Stimulated activated CD4-positive, alpha-beta T cell treated with anti-CD3 and anti-CD28 coated beads, TNF-alpha, amount 100 ng/mL, for 4 hours (primary cell): ENCODE results near the gene NDUFAF4.
A peak's percentile ranks its signal among the peaks of the same experiment; 100 is the strongest.

Experiments
- DNase-seq, 3 experiments: peaks; one replicate each; pipeline ENCODE4 v3.0.0-alpha.2; 2020; ENCODE audit warnings: low read depth in 3 of 3

NDUFAF4 gene

DNA sequence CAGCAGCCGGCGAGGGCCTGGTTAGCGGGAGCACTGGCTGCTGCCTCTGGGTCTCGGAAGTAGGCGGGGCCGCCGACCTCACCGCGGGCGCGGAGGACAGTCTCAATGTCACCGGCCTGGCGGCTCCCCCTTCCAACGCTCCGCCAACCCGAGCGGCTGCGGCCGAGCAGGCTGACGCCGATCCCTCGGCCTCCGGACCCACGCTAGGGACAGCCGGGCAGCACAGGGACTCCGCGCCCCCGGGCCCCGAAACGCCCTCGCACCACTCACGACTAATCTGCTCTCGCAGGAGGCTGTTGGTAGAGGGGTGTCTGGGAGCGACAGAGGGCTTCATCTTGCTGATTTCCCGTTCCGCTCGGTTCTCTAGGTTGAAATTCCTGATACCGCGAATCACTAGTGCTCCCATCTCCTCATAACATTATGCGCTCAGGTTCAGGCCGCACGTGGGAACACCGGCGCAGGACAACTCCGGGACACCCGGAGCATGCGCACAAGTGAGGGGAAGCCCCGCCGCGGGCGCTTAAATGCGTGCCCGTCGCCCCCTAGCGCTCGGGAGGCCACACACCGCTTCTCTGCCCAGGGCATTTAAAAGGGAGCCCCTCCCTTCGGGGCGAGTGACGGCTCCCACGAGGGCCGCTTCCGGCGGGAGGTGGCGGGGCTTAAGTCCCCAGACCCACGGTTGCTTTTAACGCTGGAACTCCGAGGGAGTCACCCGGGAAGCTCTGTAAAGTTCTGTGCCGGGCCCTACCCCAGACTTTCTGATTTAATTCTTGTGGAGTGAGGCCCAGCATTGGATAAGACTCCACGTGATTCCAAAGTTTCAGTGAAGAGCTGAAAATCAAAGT is at the start of gene NDUFAF4:
Gene NDUFAF4, minus strand, starts transcription at position 496 of the 845 bp plus-strand sequence. Its CDS starts 90 bp downstream, at position 406.
- DNase-seq: peak; percentile 92 to 95 (median 93)

DNA sequence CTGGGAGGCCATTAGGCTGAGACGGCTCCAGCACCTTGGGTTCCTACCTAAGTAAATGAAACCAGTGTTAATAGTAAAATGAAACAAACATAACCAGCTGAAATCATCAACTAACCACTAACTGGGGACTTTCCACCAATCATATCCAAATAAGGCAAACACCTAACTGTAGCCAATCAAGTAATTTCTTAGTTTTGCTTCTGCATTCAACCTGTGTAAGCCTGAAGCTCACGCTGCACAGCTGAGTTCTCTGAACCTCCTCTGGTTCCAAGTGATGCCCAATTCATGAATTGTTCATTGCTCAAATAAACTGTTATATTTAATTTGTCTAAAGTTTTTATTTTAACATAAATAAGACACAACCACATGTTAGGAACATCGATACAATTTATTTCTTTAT is 49.4 kb upstream of the NDUFAF4 start:
- DNase-seq: no peak

DNA sequence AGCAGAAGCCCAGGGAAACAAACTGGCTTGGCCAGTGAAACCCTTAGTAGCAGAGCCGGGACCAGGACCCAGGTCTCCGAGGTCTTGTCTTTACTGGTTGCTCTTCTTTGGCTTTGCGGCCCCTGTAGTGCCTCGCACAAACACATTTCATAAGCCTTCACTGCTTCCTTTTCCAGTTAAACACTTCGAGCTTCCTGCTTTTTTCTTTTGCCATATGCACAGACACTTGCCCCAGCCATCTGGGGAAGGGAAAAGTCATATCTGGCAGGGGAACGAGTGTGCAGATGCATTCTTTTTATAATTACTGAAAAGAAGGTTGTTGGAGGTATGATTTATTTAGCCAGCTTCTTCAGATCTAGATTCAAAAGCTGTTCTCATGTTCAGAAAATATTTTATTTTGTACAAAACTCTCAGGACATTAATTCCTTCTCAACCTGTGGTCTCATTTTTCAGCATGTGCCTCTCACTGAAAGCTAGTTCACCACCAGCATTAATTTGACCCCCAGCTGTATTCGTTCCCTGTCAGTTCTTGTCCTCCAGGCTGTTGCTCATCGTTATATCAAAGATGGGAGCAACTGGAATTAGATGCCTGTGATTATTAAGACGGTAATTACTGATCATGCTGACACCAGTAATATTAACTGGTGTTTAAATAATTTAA is 46.0 kb upstream of the NDUFAF4 start:
- no peak for DNase-seq

DNA sequence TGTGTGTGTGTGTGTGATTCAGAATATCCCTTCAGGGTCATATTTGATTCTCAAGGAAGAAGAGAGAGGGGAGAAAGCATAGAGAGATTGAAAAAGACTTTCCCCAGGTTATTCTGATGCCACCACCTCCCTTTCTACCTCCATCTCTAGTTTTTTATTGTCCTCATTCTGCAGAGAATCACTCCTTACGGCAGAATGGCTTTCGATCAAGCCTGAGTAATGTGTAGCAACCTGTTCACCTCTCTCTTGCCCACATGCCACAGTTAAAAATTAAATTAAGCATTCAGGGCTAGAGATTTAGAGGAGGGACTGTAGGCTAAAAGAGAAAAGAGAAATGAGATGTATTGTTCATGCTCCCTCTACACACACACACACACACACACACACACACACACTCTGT is 45.0 kb upstream of the NDUFAF4 start:
- DNase-seq: no peak

DNA sequence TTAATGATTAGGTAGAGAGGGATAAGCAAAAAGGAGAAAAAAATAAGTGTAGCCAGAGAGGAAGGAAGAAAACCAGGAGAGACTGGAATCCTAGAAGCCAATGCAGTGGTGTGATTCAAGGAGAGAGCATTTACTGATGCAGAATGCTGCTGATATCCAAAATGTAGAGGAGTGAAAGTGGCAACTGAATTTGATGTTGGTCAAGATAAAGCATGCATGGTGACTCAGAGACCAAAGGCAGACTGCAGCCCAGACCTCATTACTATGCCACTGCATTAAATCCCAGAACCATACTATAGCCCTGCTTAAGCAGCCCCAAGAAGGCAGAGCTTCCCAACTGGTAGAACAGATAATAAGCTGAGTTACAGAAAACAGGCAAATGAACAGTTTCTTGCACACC is 42.6 kb upstream of the NDUFAF4 start:
- no peak for DNase-seq

DNA sequence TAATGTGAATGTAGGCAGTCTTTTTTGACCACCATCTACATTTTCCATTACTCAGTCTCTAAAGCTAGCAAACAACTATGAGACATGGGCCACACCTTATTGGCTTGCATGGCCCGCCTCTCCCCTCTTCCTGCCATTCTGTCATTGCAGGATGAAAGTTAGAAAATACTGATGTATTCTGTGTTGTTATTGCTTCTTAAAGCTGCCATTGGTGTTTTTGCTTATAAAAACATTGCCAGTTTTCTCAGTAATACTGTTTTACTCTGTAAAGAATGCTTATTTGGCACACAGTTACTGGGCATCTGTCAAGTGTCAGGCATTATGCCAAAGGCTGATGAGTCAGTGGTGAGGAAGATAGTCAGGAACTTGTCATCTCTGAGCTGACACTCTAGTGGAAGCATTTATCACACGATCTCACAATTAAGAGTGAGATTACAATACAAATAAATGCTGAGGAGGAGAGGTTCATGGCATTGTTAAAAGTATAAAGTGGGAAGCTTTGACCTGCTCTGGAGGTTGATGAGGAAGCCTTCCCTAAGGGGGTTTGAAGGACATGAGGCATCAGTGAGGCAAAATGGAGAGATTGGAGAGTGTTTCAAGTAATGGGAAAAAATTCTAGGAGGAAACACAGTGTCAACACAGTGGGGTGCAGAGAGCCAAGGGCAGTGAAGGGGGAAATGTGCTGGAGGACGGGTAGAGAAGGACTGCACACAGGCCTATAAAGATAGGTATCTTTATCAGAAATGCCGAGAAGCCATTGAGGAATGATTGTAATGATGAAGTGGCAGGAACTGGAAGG is 41.5 kb upstream of the NDUFAF4 start:
- no peak for DNase-seq

DNA sequence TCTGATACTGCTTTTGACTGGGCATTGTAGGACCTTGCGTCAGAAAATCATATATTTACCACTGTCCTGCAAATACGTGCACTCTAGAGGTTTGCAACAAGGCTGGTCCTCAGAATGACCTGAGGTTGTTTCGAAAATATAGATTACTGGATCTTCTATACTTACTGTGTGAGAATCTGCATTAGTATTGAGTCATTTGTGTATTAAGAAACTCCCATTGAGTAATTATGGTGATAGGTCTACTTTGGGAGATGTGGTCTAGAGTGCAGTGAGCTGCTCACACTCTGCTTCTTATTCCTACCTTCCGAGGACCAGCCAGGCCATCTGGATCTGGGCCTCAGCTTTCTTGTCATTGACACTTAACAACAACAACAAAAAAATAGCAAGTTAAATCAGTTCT is 36.4 kb upstream of the NDUFAF4 start:
- DNase-seq: no peak

DNA sequence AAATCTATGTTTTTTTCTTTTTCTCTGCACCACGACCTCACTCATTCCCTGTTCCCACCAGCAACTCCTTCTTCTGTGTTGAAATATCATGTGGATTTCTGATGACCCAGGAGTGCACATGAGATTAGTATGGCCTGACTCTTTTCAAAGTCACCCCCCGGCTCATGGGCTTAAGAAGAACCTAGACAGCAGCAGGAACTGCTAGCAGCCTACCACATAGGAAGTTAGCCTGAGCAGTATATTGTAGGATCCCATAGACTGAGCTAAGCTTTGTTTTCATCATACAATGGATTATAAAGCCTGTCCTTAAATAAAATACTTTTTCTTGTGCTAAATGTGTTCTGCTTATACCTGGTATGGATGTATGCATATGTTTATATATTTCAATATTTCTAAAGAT is 33.5 kb upstream of the NDUFAF4 start:
- DNase-seq: no peak

DNA sequence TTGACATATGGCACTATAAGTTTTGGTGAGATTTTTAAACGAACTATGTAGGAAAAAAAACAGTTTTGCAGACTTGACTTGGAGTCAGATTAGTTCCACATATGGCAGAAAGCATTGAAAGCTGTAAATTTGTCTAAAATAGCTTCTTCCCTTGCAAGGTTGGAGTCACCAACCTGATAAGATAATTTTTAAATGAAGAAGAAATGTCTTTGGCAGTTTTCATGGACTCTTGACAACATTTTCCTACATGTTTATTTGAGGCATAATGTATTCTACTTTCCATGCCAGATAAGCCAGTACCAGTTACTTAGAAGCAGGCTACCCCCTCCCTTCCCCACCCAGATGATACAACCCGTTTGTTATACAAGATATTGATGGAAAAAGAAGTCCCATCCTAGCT is 32.0 kb upstream of the NDUFAF4 start:
- DNase-seq: no peak

DNA sequence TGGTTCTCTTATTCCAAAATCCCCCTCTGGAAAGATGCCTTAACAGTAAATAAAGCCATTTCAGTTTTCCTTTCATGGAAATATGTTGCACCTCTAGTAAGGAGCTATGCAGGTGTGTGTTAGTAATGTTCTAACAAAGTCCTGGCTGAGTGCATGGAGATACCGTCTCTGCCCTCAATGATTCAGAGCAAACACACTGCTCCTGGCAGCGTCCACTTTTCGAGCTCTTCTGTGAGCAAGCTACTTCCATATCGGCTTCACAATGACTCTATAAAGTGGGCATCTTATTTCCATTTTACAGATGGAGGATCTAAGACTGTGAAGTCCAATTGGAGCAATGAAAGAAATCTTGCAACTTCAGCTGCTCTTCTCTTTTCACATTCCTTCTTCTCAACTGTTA is 30.0 kb upstream of the NDUFAF4 start:
- no peak for DNase-seq

DNA sequence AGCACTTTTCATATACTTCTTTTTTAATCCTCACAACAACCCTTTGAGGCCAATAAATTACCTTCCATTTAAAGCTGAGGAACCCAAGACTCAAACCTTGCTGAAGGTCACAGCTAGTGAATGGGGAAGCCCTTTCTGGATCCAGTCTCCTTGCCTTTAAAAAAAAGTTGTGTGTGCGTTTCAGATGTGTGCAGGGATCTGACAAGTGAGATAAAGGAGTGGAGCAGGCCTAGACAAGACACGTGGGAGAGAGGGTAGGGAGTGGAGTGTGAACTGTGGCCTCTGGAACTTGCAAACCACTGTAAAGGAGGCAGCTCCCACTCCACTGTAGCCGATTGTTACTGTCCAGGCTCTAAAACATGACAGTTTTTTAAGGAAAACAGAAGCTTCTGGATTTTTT is 28.7 kb upstream of the NDUFAF4 start:
- DNase-seq: no peak

DNA sequence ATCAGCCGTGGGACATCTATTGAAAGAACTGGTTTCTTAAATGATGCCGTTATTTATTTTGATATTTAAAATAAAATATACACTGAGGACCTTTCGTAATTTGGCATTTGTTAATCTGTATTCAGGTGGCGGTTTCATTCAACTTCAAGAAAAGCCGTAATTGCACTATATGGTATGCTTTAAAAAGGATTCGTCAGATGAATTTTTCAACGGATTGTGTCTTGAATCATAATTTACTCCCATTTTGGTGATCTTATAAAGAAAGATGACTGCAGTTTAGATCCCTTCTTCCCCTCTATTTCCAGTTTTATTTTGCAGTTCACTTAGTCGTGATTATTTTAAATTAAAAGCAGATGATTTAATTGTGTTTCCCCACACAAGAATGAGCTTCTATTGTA is 27.6 kb upstream of the NDUFAF4 start:
- DNase-seq: no peak

DNA sequence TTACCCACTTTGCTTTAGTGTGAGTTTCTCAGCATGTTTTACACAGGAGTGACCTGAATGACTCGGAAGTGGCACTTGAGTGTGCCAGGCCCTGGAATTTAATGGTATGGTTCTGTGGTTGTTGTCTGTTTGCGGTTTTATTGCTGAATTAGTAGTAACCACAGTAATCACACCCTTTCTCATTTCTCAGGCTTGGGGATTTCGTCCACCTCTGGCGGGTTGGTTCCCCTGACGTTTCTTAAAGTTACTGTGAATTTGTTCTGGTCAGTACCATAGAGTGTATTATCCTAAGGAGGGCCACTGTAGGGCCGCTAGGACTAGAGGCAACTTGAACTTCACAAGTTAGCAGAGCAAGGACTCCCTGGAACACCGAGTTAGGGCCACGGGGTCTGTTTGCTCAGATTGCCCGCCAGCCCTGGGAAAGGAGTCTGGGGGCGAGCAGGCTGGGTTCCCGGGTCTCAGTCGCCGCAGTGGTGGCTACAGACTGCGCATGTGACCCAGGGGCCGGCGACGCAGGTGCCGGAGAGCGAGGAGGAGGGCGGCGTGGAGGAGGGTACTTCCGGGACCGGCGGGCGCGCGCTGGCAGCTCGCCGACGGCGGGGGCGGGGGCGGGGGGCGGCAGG is 26.3 kb upstream of the NDUFAF4 start:
- peak in 1 of 3 experiments; percentile 5 for DNase-seq

DNA sequence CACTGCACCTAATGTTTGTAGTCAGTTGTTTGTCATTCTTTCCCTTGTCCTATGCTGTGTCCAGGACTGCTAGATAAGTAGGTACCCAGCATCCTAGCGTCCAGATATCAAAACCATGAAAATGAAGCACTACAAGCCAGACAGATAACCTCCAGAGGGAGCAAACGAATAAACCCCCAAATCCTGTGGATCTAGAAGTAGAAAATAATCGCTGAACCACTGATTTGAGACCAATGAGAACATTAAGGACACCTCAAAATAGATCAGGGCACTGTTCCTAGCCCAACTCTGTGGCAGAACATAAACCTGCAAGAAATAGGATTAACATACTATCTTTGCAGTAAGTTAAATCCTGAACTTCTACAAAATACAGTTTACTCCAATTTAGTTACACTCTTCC is 25.7 kb upstream of the NDUFAF4 start:
- DNase-seq: no peak

DNA sequence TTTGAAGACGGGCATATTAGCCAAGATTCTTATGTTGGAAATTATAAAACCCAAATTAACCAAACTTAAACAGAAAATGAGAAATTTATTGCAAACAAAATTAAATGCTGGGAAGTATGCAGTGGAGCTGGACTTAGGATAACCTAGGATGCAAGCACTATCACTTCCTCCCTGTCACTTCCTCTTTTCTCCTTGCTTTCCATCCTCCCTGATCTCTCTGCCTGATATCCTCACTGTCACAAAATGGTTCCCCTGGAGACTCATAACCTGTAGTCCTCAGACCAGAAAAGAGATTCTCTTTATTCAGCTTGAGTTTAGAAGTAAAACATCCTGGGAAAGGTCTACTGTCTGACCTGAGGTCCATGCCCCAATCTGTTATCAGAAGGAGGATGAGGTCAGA is 19.4 kb upstream of the NDUFAF4 start:
- no peak for DNase-seq

DNA sequence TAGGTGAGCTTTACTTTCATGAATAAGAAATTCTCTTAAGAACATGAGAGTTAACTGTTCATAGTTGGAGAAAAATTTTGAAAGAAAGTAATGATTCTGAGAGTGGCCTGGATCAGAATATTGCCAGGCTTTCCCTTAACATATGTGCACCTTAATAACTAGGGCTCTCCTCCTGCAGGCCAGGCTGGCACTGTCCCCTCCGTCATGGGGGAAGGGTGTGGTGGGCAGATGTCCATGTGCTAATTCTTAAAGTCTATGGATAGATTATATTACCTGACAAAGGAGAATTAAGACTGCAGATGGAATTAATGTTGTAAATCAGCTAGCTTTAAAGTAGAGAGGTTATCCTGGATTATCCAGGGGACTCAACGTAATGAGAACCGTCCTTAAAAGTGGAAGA is 15.9 kb upstream of the NDUFAF4 start:
- DNase-seq: no peak

DNA sequence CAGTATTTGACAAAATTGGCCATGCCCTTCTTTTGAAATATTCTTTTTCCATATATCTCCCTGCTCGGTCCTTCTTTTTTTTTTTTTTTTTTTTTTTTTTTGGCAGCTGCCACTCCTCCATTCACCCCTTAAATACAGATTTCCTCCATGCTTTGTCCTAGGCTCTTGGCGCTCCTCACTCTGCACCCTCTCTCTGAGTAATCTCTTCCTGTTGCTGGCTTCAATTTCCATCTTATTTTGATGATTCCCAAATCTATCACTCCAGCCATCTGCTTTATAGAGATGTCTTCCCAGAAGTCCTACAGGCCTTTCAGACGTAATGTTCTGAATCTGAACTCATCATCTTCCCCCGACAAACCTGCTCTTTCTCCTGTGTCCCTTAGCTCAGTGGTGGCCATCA is 14.1 kb upstream of the NDUFAF4 start:
- no peak for DNase-seq

DNA sequence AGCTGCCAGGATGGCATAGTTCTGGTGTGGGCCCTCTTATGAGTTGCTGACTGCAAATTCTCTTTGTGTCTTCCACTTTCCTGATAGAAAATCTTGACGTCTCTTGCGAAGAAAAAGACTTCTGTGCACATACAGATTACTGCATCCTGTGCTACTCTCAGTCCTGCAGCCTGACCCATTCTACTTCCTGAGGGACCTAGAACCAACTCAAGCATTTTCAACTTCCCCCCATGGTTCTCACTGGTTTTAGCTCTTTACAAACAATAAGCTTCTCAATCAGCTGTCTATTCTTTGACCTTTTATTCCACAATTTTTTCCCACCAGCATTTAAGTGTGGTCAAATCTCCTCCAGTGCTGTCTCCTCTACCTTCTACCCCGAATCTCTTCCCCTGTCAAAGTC is 13.5 kb upstream of the NDUFAF4 start:
- no peak for DNase-seq

DNA sequence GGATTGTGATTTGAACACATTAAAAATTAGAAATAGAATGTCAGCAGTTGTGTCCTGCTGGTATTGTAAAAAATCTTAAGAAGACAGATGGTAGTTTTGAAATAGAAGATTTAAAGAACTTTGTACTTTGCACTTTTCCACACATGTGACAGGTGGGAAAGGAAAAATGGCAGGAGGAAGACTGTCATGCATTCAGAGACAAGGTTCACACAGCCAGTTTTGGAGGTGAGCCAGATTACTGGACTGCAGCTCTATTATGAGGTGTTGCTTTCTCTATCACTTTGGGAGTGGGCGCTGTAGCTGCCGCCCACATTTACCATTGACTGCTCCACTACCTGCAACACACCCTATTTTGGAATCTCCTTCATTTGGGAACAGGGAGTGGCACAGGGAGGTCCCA is 12.1 kb upstream of the NDUFAF4 start:
- no peak for DNase-seq

DNA sequence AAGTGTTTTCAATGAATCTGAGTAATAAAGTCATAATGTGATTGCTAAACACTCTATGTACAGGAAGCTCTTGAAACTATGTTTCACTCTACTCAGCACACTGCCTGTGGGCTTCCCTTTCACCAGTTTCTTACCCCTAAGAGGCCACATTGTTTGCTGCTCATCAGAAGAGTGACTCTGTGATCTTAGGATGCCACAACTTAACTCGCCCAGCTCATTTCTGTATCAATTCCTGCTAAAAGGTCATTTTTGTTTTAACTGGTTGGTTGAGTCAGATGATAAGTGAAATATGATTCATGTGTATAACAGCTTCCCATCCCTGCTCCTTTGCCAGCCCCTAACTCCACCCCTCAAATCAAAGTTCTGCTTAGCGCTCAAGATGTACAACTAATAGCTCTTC is 9.8 kb upstream of the NDUFAF4 start:
- no peak for DNase-seq

DNA sequence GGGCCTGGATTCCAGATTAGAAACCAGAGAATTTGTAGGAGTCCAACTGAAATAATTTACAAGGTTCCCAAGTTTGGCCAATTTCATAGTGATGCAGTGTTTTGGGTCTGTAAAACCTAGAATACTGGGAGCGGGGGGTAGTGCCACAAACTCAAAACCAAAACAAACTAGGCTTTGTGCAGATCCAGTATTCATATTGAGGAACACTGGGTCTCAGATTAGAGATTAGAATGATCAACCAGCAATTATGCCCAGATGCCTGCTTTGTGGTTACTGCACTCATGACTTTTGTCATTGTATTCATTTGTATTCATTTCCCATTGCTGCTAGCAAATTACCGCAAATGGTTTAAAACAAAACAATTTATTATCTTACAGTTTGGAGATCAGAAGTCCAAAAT is 3.2 kb upstream of the NDUFAF4 start:
- no peak for DNase-seq

DNA sequence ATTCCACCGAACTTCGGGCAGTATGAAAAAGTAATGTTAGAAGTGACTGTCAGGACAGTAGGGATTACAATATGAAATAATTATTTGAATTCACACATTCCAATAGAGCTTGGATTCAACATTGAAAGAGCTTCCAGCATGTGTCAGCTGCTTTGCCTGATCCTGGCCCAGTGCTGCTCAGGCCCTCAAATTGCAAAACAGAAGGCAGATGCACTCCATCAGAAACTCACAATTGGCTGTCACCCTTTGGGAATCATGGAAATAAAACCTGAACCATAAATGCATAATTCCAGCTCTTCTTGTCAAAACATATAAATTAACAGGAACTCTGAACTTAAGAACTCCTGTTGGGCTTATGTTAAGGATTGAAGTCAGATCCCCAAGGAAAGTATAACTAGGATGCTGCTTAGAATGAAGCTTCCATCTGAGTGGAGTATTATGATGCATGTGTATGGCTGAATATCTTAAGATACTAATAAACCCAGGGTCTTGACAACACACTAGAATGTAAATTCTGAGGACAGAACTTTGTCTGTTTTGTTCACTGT is 1.8 kb upstream of the NDUFAF4 start:
- no peak for DNase-seq
